ENCODE results near the gene DGKQ. TPM values are rescaled to one million over a fixed set of nuclear protein-coding genes. Genes with fewer than 3 reads are reported as not detected.
A peak's percentile ranks its signal among the peaks of the same experiment; 100 is the strongest.

The DGKQ gene
- total RNA-seq, 1 donor from 2014 or later, result 15.4 TPM

DNA sequence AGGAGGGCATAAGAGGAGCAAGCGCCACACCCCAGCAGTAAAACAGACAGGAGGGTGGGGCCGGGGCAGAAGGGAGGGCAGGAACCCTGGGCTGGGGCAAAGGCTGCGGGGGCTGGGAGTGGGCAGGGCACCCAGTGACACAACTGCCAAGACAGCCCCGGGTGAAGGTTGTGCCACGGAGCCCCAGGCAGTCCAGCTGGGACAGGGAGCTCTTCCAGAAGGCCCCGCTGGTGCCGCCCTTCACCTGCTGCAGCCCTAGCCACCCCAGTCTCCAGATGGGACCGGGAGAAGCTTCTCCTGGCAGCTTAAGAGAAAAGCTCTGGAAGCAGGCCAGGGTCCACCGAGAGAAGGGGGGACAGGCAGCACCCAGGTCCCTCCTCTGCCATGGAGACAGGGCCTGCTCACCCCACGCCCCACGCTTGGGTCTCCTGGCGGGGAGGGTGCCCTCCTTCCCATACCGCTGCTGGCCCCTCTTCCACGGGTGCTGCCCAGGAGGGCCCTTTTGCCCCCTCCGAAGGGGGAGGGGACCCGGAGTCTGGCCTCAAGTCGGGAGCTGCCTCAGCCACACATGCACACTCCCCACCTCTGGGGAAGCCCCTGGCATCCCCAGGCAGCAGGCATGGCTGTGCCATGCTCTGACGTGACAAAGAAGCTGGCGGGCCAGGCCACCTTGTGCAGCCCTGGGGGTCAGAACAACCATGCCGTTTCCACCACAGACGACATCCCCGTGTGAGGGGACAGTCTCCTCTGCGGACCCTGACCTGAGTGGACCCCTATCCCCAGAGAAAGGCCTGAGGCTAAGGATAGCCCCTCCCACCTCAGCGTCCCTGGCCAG is 1.5 kb downstream of the DGKQ start:
- no peaks in the 10 kb centered on the region for H3K27me3 Mint-ChIP-seq (ENCODE audit: low read depth)

DNA sequence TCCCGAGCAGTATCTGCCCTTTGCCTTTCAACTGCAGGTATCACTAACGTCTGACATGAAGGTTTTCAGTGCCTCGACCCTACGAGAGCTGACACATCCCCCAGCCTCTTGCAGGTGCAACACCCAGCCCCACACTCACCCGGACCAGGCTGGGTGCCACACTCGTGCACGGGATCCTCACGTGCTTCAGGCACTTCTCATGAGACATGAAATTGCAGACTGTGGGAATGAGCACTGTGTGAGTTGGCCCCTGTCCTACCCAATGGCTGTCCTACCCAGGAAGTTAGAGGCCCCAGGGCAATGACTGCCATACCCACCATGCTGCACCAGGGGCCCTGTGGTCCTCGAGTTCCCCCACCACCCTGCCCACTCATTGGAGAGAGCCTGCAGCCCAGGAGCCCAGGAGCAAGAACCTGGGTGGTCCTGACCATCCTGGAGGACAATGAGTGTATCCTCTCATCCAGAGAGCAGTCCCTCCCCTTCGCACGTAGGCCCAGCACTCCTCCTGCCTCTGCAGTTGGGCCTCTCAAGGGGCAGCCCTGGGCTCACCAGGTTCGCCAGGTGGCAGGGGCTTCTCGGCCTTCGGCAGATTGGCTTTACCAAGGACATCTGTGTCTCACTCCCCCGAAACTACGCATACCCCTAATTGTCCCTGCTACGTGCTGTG is 2.4 kb downstream of the DGKQ start:
- no peak for DNase-seq (ENCODE audit: low spot score)
- H3K4me3 Mint-ChIP-seq (ENCODE audit: unreplicated experiment), result no peak overlapping the region
- H3K27me3 Mint-ChIP-seq (ENCODE audit: low read depth), result no peaks in the 10 kb centered on the region
- no peaks in the 10 kb centered on the region for H3K9me3 Mint-ChIP-seq (ENCODE audit: low read depth)
- H3K4me1 Mint-ChIP-seq (ENCODE audit: low read depth), result peaks cover 7% of the 10 kb centered on the region
- peaks cover under 1% of the 10 kb centered on the region for H3K36me3 Mint-ChIP-seq (ENCODE audit: low read depth)
- TF ChIP-seq, protein P1, sequence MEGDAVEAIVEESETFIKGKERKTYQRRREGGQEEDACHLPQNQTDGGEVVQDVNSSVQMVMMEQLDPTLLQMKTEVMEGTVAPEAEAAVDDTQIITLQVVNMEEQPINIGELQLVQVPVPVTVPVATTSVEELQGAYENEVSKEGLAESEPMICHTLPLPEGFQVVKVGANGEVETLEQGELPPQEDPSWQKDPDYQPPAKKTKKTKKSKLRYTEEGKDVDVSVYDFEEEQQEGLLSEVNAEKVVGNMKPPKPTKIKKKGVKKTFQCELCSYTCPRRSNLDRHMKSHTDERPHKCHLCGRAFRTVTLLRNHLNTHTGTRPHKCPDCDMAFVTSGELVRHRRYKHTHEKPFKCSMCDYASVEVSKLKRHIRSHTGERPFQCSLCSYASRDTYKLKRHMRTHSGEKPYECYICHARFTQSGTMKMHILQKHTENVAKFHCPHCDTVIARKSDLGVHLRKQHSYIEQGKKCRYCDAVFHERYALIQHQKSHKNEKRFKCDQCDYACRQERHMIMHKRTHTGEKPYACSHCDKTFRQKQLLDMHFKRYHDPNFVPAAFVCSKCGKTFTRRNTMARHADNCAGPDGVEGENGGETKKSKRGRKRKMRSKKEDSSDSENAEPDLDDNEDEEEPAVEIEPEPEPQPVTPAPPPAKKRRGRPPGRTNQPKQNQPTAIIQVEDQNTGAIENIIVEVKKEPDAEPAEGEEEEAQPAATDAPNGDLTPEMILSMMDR (IDR thresholded peaks at IDR 0.05), result no peak
- no peak overlapping the region for H3K27ac Mint-ChIP-seq (ENCODE audit: unreplicated experiment)

More for the DNA sequence above, 1.5 kb downstream of the DGKQ start:
- H3K9me3 Mint-ChIP-seq (ENCODE audit: low read depth), result no peaks in the 10 kb centered on the region
- H3K27ac Mint-ChIP-seq (ENCODE audit: unreplicated experiment), result no peak overlapping the region
- peak overlapping the region; percentile 59 for H3K4me3 Mint-ChIP-seq (ENCODE audit: unreplicated experiment)
- no peaks in the 10 kb centered on the region for H3K36me3 Mint-ChIP-seq (ENCODE audit: low read depth)
- TF ChIP-seq, protein P1 (IDR thresholded peaks at IDR 0.05), result no peak
- H3K4me1 Mint-ChIP-seq (ENCODE audit: low read depth), result peaks cover 7% of the 10 kb centered on the region
- DNase-seq (ENCODE audit: low spot score), result no peak

DNA sequence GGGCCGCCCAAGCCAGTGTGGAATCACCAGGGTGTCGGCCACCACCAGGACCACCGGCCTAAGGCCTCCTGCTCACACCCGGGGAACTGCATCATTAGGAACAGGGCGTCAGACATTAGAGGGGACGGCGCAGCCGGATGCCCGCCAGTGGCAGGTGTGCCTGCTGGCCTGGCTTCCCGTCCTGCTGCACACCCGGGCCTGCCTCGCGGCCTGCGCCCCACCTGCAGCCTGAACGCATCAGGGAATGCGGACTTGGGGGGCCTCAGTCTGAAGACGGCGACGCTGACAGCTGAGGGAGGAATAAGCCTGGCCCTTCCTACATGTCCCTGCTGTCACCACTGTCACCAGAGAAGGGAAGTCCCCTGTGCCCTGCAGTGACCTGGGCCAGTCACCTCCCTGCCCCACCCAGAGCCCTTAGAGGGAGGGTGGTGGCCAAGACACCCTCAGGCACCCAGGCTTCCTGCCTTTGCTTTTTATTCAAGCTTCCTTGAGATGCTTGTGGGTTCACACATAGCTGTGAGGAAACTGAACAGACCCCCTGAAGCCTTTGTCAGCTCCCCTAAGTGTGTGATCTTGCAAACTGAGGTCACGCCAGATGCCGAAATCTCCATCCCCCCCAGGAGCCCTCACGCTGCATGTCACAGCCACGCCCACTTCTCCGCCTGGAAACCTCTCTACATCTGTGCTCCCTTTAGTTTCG is 3.2 kb downstream of the DGKQ start:
- TF ChIP-seq, protein P1 (IDR thresholded peaks at IDR 0.05), result no peak
- Mint-ChIP-seq H3K4me3 (ENCODE audit: unreplicated experiment) (no peak overlapping the region), H3K27me3 (ENCODE audit: low read depth) (no peaks in the 10 kb centered on the region), H3K36me3 (ENCODE audit: low read depth) (peaks cover 2% of the 10 kb centered on the region), H3K9me3 (ENCODE audit: low read depth) (no peaks in the 10 kb centered on the region), H3K4me1 (ENCODE audit: low read depth) (peaks cover 7% of the 10 kb centered on the region), H3K27ac (ENCODE audit: unreplicated experiment) (no peak overlapping the region)
- no peak for DNase-seq (ENCODE audit: low spot score)

DNA sequence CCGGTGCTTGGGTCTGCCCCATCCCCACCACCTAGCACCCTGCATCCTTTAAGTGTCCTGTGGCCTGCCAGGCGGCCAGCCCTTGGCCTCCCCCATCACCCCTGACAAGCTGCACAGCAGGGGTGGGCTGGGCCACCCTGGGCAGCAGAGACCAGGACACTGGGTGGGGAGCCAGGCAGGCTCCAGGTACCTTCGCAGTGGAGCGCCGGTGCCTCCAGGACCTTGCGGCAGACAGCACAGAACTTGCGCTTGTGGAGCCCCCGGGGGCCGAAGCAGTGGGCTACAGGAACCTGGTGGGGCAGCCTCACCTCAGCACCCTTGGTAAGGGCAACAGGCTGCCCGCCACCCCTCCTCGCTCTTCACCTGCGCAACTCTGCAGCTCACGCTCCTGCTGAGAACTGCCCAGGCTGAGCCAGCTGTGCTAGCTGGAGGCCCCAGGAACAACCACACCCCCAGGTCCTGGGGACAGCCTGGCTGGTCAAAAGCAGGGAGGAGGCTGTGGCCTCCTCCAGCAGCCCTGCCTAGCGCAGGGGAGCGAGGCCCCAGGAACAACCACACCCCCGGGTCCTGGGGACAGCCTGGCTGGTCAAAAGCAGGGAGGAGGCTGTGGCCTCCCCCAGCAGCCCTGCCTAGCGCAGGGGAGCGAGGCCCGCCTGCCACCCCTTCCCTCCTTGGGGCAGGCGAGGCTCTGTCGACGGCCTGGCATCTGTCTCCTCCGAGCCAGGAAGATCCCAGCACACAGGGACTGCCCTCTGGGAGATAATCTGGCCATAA is 4.6 kb downstream of the DGKQ start:
- peaks cover 7% of the 10 kb centered on the region for H3K4me1 Mint-ChIP-seq (ENCODE audit: low read depth)
- no peaks in the 10 kb centered on the region for H3K9me3 Mint-ChIP-seq (ENCODE audit: low read depth)
- TF ChIP-seq, protein P1 (IDR thresholded peaks at IDR 0.05), result no peak
- DNase-seq (ENCODE audit: low spot score), result no peak
- peaks cover 2% of the 10 kb centered on the region for H3K36me3 Mint-ChIP-seq (ENCODE audit: low read depth)
- H3K27ac Mint-ChIP-seq (ENCODE audit: unreplicated experiment), result no peak overlapping the region
- no peaks in the 10 kb centered on the region for H3K27me3 Mint-ChIP-seq (ENCODE audit: low read depth)
- H3K4me3 Mint-ChIP-seq (ENCODE audit: unreplicated experiment), result no peak overlapping the region

Measured in chondrocyte (in vitro differentiated cells).